ENCODE data around the gene FRYL. TPM values are rescaled to one million over a fixed set of nuclear protein-coding genes. Genes with fewer than 3 reads are reported as not detected.
"Not testable (repeated sequence)": the region's sequence is repeated elsewhere in the genome, so short reads cannot be mapped to it uniquely, and the experiment has no call there.

The FRYL gene
- total RNA-seq, 2 donors from 2014 or later = 29.8 to 35.1 TPM

GRCh38 chr4:48746608-48747362 lies 33.3 kb downstream of the FRYL start:
- Histone ChIP-seq H3K36me3 (no peaks in the 10 kb centered on the region), H3K27me3 (no peaks in the 10 kb centered on the region), H3K9me3 (no peaks in the 10 kb centered on the region), H3K4me1 (peaks cover 0 to 48% of the 10 kb centered on the region in 2 donors), H3K27ac (no peak overlapping the region), H3K4me3 (no peak overlapping the region)
- TF ChIP-seq CTCF (IDR thresholded peaks at IDR 0.05) = no peak
- DNase-seq (ENCODE audit: low spot score) = no peak

- not testable (repeated sequence) for DNase-seq (ENCODE audit: low spot score); H3K36me3 ChIP-seq; H3K4me3 ChIP-seq; H3K27me3 ChIP-seq; H3K9me3 ChIP-seq; H3K27ac ChIP-seq
- peaks cover 0 to 35% of the 10 kb centered on the region in 2 donors for H3K4me1 ChIP-seq
Measured at GRCh38 chr4:48745223-48745622, 34.9 kb downstream of the FRYL start.

- H3K36me3 ChIP-seq = no peaks in the 10 kb centered on the region
- TF ChIP-seq CTCF (IDR thresholded peaks at IDR 0.05) = no peak
- no peak overlapping the region for H3K27ac ChIP-seq
- H3K4me1 ChIP-seq = peaks cover 0 to 19% of the 10 kb centered on the region in 2 donors
- H3K4me3 ChIP-seq = no peak overlapping the region
- no peaks in the 10 kb centered on the region for H3K27me3 ChIP-seq
- H3K9me3 ChIP-seq = no peaks in the 10 kb centered on the region
- no peak for DNase-seq (ENCODE audit: low spot score)
Measured at GRCh38 chr4:48742412-48742811, 37.7 kb downstream of the FRYL start.

- no peak for TF ChIP-seq CTCF (IDR thresholded peaks at IDR 0.05)
- Histone ChIP-seq H3K27ac (no peak overlapping the region), H3K4me3 (no peak overlapping the region), H3K27me3 (no peaks in the 10 kb centered on the region), H3K9me3 (no peaks in the 10 kb centered on the region), H3K36me3 (no peaks in the 10 kb centered on the region), H3K4me1 (peaks cover 0 to 14% of the 10 kb centered on the region in 2 donors)
- no peak for DNase-seq (ENCODE audit: low spot score)
Measured at GRCh38 chr4:48739560-48740019, 40.5 kb downstream of the FRYL start.

- Histone ChIP-seq H3K4me3 (no peak overlapping the region), H3K27me3 (no peaks in the 10 kb centered on the region), H3K4me1 (peaks cover 0 to 14% of the 10 kb centered on the region in 2 donors), H3K9me3 (no peaks in the 10 kb centered on the region), H3K27ac (no peak overlapping the region), H3K36me3 (no peaks in the 10 kb centered on the region)
- no peak for DNase-seq (ENCODE audit: low spot score)
- no peak for TF ChIP-seq CTCF (IDR thresholded peaks at IDR 0.05)
Measured at GRCh38 chr4:48738856-48739255, 41.2 kb downstream of the FRYL start.

GRCh38 chr4:48728906-48729496 lies 51.1 kb downstream of the FRYL start:
- DNase-seq (ENCODE audit: low spot score) = not testable (repeated sequence)

More at GRCh38 chr4:48728906-48729496, 51.1 kb downstream of the FRYL start:
- not testable (repeated sequence) for H3K9me3 ChIP-seq, H3K27ac ChIP-seq, H3K4me3 ChIP-seq, H3K27me3 ChIP-seq, H3K36me3 ChIP-seq
- H3K4me1 ChIP-seq = peaks cover 0 to 43% of the 10 kb centered on the region in 2 donors
